HepG2 (cell line): Measurements from ENCODE around the gene CD72. TPM values are rescaled to one million over a fixed set of nuclear protein-coding genes. Genes with fewer than 3 reads are reported as not detected.

Experiments
- ATAC-seq: fragments of 200-7000 bp; cut with Tn5 transposase; 3 replicates; pipeline ENCODE4 v1.9.1; 2020; ENCODE audit warnings: mild to moderate bottlenecking, moderate library complexity
- BruUV-seq: library from RNA; stranded (reverse); fragments of 400-500 nt; replicated peaks from 2 replicates; lab custom pipeline; 2021; lab: Mats Ljungman, UMichigan
- CTCF ChIA-PET: fragments of 300-600 bp; formaldehyde crosslinking; extraction: SDS; loops from one replicate; lab custom pipeline; 2021; ENCODE audit warnings: low total read pairs, inconsistent platforms, low intra/inter-chr PET ratio; lab: Yijun Ruan, JAX
- POLR2A ChIA-PET: fragments of 350-600 bp; sonication (Branson Sonifier 250); formaldehyde crosslinking; loops from one replicate; lab custom pipeline; 2020; ENCODE audit warnings: antibody characterized with exemption, inconsistent platforms; lab: Yijun Ruan, JAX
- DNase-seq: peaks from one replicate; pipeline ENCODE4 v3.0.0-alpha.2; 2015; ENCODE audit warnings: low spot score
- FAIRE-seq: peaks from 3 replicates; lab custom pipeline; 2011; peaks lifted over from hg19 to GRCh38; lab: Jason Lieb, UNC
- H2AFZ ChIP-seq: one replicate; pipeline ENCODE4 v1.6.1; 2011; ENCODE audit warnings: low read length, inconsistent platforms
- H3K27ac ChIP-seq: fragments of 300-600 bp; 3 replicates; pipeline ENCODE4 v1.8.0; 2011; ENCODE audit warnings: mixed run types, mild to moderate bottlenecking, mixed read lengths, low read length, inconsistent platforms; ENCODE audit not compliant: insufficient read depth; ENCODE audit errors: extremely low read length
- H3K27me3 ChIP-seq, 2 experiments: fragments of 200-600 bp in 1 of 2; 2 replicates in 1 of 2; 3 replicates in 1 of 2; pipeline versions ENCODE4 v1.6.0 to v1.8.0; 2011; ENCODE audit warnings: low read length in 2 of 2, mild to moderate bottlenecking in 2 of 2, moderate library complexity in 2 of 2, inconsistent platforms in 1 of 2; ENCODE audit not compliant: insufficient read depth in 2 of 2, control insufficient read depth in 1 of 2
- H3K36me3 ChIP-seq, 2 experiments: fragments of 200-600 bp in 1 of 2; replicated peaks in 1 of 2; 2 replicates in 1 of 2; 3 replicates in 1 of 2; pipeline versions ENCODE4 v1.5.1 to v1.8.0; 2011; ENCODE audit warnings: low read length in 2 of 2, inconsistent platforms in 1 of 2; ENCODE audit not compliant: insufficient read depth in 2 of 2, control insufficient read depth in 1 of 2
- H3K4me1 ChIP-seq: 2 replicates; pipeline ENCODE4 v1.5.1; 2012; ENCODE audit warnings: low read length, inconsistent platforms; ENCODE audit not compliant: insufficient read depth
- H3K4me2 ChIP-seq: 2 replicates; pipeline ENCODE4 v1.6.0; 2011; ENCODE audit warnings: low read depth, low read length, inconsistent platforms
- H3K4me3 ChIP-seq, 3 experiments: fragments of 200-600 bp in 1 of 3; sonication (generic), shearing (Covaris generic) in 1 of 3; replicated peaks in 1 of 3; 2 replicates each; pipeline ENCODE4 v1.5.1; 2011 to 2016; ENCODE audit warnings: low read length in 3 of 3, inconsistent platforms in 2 of 3, low read depth in 2 of 3, mild to moderate bottlenecking in 2 of 3, control low read depth in 1 of 3, mixed read lengths in 1 of 3; ENCODE audit not compliant: insufficient read depth in 1 of 3
- H3K79me2 ChIP-seq: one replicate; pipeline ENCODE4 v1.6.1; 2011; ENCODE audit warnings: low read length, inconsistent platforms; ENCODE audit not compliant: insufficient read depth
- H3K9ac ChIP-seq: 2 replicates; pipeline ENCODE4 v1.6.0; 2011; ENCODE audit warnings: mild to moderate bottlenecking, low read depth, low read length, inconsistent platforms; ENCODE audit not compliant: insufficient read depth
- H3K9me3 ChIP-seq: 2 replicates; pipeline ENCODE4 v1.5.1; 2012; ENCODE audit warnings: mild to moderate bottlenecking, low read length
- H4K20me1 ChIP-seq: 2 replicates; pipeline ENCODE4 v1.6.0; 2011; ENCODE audit warnings: inconsistent platforms, mild to moderate bottlenecking, low read length, moderate library complexity; ENCODE audit not compliant: insufficient read depth
- CBFB ChIP-seq: sonication (generic); formaldehyde crosslinking; IDR thresholded peaks from 2 replicates; pipeline ENCODE4 v1.4.0; 2020; ENCODE audit warnings: missing genetic modification reagents
- EEA1 ChIP-seq: sonication (generic); formaldehyde crosslinking; IDR thresholded peaks from 2 replicates; pipeline ENCODE4 v1.5.1; 2020; ENCODE audit warnings: mild to moderate bottlenecking, missing genetic modification reagents, borderline replicate concordance
- GABPB1 ChIP-seq: IDR thresholded peaks from 2 replicates; pipeline ENCODE4 v1.6.1; 2016; ENCODE audit warnings: mild to moderate bottlenecking, missing genetic modification reagents, moderate library complexity, missing compliant biosample characterization
- ISX ChIP-seq: sonication (generic); formaldehyde crosslinking; conservative IDR thresholded peaks from 2 replicates; pipeline ENCODE4 v1.5.0; 2020; ENCODE audit warnings: missing genetic modification reagents
- ZNF550 ChIP-seq: sonication (generic); formaldehyde crosslinking; IDR thresholded peaks from 2 replicates; pipeline ENCODE4 v1.4.0; 2020; ENCODE audit warnings: mild to moderate bottlenecking, missing genetic modification reagents, borderline replicate concordance
- ZNF766 ChIP-seq: sonication (generic); formaldehyde crosslinking; IDR thresholded peaks from 2 replicates; pipeline ENCODE4 v1.5.0; 2020; ENCODE audit warnings: missing genetic modification reagents, borderline replicate concordance
- ZSCAN29 ChIP-seq: sonication (generic); formaldehyde crosslinking; conservative IDR thresholded peaks from 2 replicates; pipeline ENCODE4 v1.4.0; 2020; ENCODE audit warnings: mild to moderate bottlenecking, missing genetic modification reagents
- WGBS: methylation state at CpG from one replicate; pipeline ENCODE4 v1.1.6; 2017; ENCODE audit warnings: low lambda C conversion rate; 5-methylcytosine and 5-hydroxymethylcytosine counted together
- in situ Hi-C: cut with HindIII; loops from 2 replicates; pipeline ENCODE4 v1.10.0; 2017; ENCODE audit warnings: low pct_unique_long_range_greater_than_20kb; ENCODE audit not compliant: extremely low pct_ligation_motif_present
- intact Hi-C: fragments of 100-400 bp; cut with micrococcal nuclease; formaldehyde crosslinking; loops from one replicate; pipeline ENCODE4 v1.10.0; 2022; ENCODE audit not compliant: unreplicated experiment
- polyA plus RNA-seq, 8 experiments: library from polyadenylated mRNA; depleted of rRNA in 3 of 8; stranded (reverse) in 7 of 8; unstranded in 1 of 8; fragments of >200 nt; fragmentation: Illumina TruSeq in 4 of 8; extraction: Trizol in 4 of 8; gene quantifications; 2 replicates each; pipeline versions ENCODE4 v1.2.1 to v1.2.3, GENCODE V29; 2011 to 2016; ENCODE audit warnings: low read depth in 4 of 8, missing spikeins in 1 of 8, mixed read lengths in 1 of 8; ENCODE audit not compliant: insufficient read depth in 1 of 8
- total RNA-seq, 5 experiments: library from RNA; depleted of rRNA; stranded (reverse); fragments of >200 nt; fragmentation: Illumina TruSeq; extraction: Trizol; gene quantifications; 2 replicates each; pipeline ENCODE4 v1.2.3, GENCODE V29; 2016; ENCODE audit warnings: low read depth in 1 of 5
- TF ChIP-seq, protein P1 (sequence below): sonication (generic); IDR thresholded peaks from 2 replicates; pipeline ENCODE4 v1.6.1; 2016; ENCODE audit warnings: low read depth, borderline replicate concordance
- TF ChIP-seq, protein P2 (sequence below): sonication (generic); formaldehyde crosslinking; IDR thresholded peaks from 2 replicates; pipeline ENCODE4 v1.5.0; 2020; ENCODE audit warnings: missing genetic modification reagents
- TF ChIP-seq, protein P3 (sequence below): sonication (generic); formaldehyde crosslinking; IDR thresholded peaks from 2 replicates; pipeline ENCODE4 v1.8.1; 2023; ENCODE audit warnings: mild to moderate bottlenecking, missing genetic modification reagents
- TF ChIP-seq, protein P4 (sequence below): sonication (generic); formaldehyde crosslinking; IDR thresholded peaks from 2 replicates; pipeline ENCODE4 v1.8.1; 2023; ENCODE audit warnings: mild to moderate bottlenecking, moderate library complexity, missing genetic modification reagents

CD72 gene
- total and polyA plus RNA-seq, 2 of the 13 experiments (the other 11 are each of a cell fraction or from before 2014, with no cell fraction given) = 0.18 to 1.1 TPM

GRCh38 chr9:35606138-35606504, 12.1 kb downstream of the CD72 start:
- in situ Hi-C loops (no loop called here), intact Hi-C loops (no loop called here)
- POLR2A ChIA-PET = no interaction called here

GRCh38 chr9:35605351-35606137, 12.7 kb downstream of the CD72 start:
- no TSS peak for BruUV-seq
- 0% methylated on average over 16 of the region's 76 CpGs for WGBS
- ChIA-PET POLR2A (no interaction called here), CTCF (no interaction called here)
- ATAC-seq = peak; percentile 1; the same call in 1 of the 3 replicates
- Histone ChIP-seq H3K36me3 (peaks cover 3 to 14% of the 10 kb centered on the region in 2 experiments; a peak in 3 of 5 replicates), H3K27ac (peak overlapping the region; percentile 46), H3K4me3 (peak overlapping the region; percentile 63 to 90 (median 69)), H4K20me1 (no peaks in the 10 kb centered on the region; the same call in 1 of the 2 replicates), H3K9me3 (no peaks in the 10 kb centered on the region), H3K4me2 (peak overlapping the region; percentile 88), H3K27me3 (no peaks in the 10 kb centered on the region; a peak in 2 of 5 replicates), H3K4me1 (peaks cover 28% of the 10 kb centered on the region), H3K79me2 (peaks cover 4% of the 10 kb centered on the region), H3K9ac (peak overlapping the region; percentile 73), H2AFZ (no peak overlapping the region)
- in situ Hi-C loops (no loop called here), intact Hi-C loops (no loop called here)
- DNase-seq = no peak
- no peak for FAIRE-seq
- TF ChIP-seq CBFB (CRISPR knock-in tag) (no peak), ZNF550 (CRISPR knock-in tag) (0 out of 2 replicates have a peak, but pooled peaks have one; percentile 72), ZNF766 (CRISPR knock-in tag) (0 out of 2 replicates have a peak, but pooled peaks have one; percentile 22), GABPB1 (CRISPR knock-in tag) (0 out of 2 replicates have a peak, but pooled peaks have one; percentile 12), ZSCAN29 (CRISPR knock-in tag) (no peak), ISX (CRISPR knock-in tag) (0 out of 2 replicates have a peak, but pooled peaks have one; percentile 1)
- TF ChIP-seq, protein P1, sequence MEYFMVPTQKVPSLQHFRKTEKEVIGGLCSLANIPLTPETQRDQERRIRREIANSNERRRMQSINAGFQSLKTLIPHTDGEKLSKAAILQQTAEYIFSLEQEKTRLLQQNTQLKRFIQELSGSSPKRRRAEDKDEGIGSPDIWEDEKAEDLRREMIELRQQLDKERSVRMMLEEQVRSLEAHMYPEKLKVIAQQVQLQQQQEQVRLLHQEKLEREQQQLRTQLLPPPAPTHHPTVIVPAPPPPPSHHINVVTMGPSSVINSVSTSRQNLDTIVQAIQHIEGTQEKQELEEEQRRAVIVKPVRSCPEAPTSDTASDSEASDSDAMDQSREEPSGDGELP = 0 out of 2 replicates have a peak, but pooled peaks have one; percentile 13
- TF ChIP-seq, protein P2, sequence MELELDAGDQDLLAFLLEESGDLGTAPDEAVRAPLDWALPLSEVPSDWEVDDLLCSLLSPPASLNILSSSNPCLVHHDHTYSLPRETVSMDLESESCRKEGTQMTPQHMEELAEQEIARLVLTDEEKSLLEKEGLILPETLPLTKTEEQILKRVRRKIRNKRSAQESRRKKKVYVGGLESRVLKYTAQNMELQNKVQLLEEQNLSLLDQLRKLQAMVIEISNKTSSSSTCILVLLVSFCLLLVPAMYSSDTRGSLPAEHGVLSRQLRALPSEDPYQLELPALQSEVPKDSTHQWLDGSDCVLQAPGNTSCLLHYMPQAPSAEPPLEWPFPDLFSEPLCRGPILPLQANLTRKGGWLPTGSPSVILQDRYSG (CRISPR knock-in tag) = no peak
- TF ChIP-seq, protein P3, sequence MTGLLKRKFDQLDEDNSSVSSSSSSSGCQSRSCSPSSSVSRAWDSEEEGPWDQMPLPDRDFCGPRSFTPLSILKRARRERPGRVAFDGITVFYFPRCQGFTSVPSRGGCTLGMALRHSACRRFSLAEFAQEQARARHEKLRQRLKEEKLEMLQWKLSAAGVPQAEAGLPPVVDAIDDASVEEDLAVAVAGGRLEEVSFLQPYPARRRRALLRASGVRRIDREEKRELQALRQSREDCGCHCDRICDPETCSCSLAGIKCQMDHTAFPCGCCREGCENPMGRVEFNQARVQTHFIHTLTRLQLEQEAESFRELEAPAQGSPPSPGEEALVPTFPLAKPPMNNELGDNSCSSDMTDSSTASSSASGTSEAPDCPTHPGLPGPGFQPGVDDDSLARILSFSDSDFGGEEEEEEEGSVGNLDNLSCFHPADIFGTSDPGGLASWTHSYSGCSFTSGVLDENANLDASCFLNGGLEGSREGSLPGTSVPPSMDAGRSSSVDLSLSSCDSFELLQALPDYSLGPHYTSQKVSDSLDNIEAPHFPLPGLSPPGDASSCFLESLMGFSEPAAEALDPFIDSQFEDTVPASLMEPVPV = 0 out of 2 replicates have a peak, but pooled peaks have one; percentile 25

More at GRCh38 chr9:35606138-35606504, 12.1 kb downstream of the CD72 start:
- TSS peak; percentile 55 for BruUV-seq
- Histone ChIP-seq H3K79me2 (peaks cover 4% of the 10 kb centered on the region), H3K9ac (peak overlapping the region; percentile 73), H2AFZ (no peak overlapping the region), H4K20me1 (no peaks in the 10 kb centered on the region; the same call in 1 of the 2 replicates), H3K4me3 (peak overlapping the region; percentile 63 to 90 (median 69)), H3K9me3 (no peaks in the 10 kb centered on the region), H3K27ac (peak overlapping the region; percentile 13), H3K4me1 (peaks cover 28% of the 10 kb centered on the region), H3K27me3 (no peaks in the 10 kb centered on the region; a peak in 2 of 5 replicates), H3K4me2 (peak overlapping the region; percentile 88), H3K36me3 (peaks cover 3 to 14% of the 10 kb centered on the region in 2 experiments; a peak in 3 of 5 replicates)
- DNase-seq (no peak), ATAC-seq (no peak), FAIRE-seq (no peak)
- WGBS = 0% methylated on average over 4 of the region's 5 CpGs
- CTCF ChIA-PET = no interaction called here
- TF ChIP-seq, protein P4, sequence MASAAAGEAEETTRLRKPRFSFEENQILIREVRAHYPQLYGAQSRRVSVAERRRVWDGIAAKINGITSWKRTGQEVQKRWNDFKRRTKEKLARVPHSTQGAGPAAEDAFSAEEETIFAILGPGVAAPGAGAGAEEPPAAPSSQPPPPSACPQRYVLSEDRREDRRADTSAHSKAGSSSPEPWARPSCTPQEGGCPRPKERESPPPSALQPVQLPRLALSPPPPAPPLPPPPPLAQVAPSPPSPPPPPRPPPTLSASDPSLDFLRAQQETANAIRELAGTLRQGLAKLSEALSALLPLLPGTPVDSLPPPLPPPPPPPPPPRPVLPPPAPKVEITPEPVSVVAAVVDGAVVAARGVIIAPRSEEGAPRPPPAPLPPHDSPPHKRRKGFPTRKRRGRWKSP (CRISPR knock-in tag) = 0 out of 2 replicates have a peak, but pooled peaks have one; percentile 8
- no peak for TF ChIP-seq EEA1 (CRISPR knock-in tag)
